GM18868 (cell line): Measurements from ENCODE around the gene B2M.
A peak's percentile ranks its signal among the peaks of the same experiment; 100 is the strongest.
"Not testable (repeated sequence)": the region's sequence is repeated elsewhere in the genome, so short reads cannot be mapped to it uniquely, and the experiment has no call there.

Source experiments
- ATAC-seq: cut with Tn5 transposase; IDR thresholded peaks from one replicate; pipeline ENCODE4 v1.9.1; 2021; ENCODE audit warnings: mild to moderate bottlenecking, moderate library complexity; ENCODE audit not compliant: unreplicated experiment

Gene B2M

DNA sequence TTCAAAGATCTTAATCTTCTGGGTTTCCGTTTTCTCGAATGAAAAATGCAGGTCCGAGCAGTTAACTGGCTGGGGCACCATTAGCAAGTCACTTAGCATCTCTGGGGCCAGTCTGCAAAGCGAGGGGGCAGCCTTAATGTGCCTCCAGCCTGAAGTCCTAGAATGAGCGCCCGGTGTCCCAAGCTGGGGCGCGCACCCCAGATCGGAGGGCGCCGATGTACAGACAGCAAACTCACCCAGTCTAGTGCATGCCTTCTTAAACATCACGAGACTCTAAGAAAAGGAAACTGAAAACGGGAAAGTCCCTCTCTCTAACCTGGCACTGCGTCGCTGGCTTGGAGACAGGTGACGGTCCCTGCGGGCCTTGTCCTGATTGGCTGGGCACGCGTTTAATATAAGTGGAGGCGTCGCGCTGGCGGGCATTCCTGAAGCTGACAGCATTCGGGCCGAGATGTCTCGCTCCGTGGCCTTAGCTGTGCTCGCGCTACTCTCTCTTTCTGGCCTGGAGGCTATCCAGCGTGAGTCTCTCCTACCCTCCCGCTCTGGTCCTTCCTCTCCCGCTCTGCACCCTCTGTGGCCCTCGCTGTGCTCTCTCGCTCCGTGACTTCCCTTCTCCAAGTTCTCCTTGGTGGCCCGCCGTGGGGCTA is at the start of gene B2M, which contains the start of gene PATL2:
Gene B2M, plus strand, starts transcription at position 422 of the 647 bp plus-strand sequence. Its CDS starts 30 bp downstream, at position 452.
Gene PATL2, minus strand, starts transcription at position 228 of the 647 bp plus-strand sequence. CDS start 34,833 bp downstream, outside the sequence.
- ATAC-seq, result peak; percentile 79

DNA sequence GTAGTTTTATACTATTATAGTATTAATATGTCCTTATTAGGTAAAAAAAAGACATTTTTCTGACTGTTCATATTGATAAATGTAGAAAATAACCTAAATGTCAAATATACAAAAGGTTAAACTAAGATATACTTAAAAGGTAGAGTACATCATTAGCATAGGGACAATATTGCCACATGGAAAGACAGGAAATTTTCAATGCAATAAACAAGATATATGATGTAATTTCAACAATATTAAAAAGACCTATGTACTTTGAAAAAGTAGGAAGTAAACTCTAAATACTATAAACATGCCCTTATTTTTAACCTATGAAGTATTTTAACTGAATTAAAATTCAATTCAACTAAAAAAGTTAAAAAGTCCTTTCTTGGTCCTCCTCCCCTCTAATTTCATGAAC is 49.7 kb upstream of the B2M start:
- no peak for ATAC-seq

DNA sequence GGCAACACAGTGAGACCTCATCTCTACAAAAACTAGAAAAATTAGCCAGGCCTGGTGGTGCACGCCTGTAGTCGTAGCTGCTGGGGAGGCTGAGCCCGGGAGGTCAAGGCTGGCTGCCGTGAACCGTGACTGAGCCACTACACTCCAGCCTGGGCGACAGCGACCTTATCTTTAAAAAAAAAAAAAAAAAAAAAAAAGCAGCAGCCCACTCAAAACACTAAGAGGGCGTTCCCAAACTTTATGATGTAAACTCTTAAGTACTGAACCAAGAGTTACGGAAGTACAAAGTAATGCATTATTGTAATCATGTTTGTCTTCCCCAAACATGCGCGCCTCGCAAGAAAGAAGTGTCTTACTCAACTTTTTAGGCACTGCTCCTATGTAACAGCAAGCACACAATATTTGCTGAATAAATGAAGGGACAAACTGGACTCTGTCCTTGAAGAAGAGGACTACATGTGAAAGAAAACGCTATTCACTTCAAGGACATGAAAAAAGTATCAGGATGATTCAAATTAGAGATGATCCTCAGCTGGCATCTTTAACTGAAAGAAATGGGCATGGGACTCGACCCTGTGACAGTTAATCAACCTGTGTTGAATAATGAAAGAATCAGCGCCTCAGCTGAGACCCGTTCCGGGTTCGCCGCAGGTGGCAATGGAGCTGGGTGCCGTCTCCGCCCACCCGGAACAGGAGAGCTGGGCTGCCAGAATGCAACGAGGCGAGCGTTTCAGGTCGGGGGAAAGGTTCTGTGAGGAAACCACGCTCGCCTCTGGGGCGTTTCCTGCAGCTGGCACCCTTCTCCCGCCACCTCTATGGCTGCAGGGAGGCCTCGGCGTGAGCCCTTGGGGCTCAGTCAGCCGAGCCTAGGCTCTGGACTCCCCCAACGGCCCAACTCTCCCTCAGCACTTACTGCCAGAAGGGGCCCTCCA is 48.6 kb upstream of the B2M start:
- ATAC-seq, result peak; percentile 48

DNA sequence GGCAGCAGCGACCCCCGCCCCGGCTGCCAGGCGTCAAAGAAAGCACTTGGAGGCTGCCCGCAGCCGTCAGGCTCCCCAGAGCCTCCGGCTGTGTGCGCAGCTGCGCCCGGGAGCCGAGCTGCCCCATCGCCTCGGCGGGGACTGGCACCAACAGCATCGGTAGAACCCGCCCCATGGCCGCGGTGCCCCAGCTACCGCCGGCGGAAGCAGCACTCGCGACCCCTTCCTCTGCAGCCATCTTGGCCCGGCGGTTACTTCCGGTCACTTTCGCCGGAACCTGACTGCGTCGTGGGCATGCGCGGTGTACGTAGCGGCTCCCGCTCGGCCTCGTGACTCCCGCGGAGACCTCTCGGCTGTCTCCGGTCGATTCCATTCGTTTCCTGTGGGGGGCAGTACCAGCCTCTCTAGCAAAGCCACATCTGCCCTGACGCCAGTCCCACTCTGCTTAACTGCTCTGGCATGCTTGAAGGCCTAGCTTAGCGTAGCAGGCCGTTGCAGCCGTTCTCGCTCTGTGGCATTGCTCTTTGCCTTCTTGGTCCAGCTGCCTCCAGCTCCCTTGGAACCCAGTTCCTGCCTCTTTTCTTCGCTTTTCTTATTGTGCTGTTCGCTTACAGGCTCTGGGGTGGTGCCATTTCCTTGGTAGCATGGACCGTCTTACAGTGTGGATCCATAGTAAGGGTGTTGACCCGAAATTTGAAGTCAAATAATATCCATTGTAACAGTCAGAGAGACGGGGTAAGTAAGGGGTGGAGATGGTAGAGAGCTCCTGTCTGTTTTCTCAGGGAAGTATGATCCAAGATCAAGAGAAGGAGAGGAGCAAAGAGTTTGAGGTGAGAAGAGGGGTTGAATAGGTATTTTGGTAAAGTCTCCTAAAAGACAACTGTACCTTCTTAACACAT is 47.7 kb upstream of the B2M start, which contains the start of gene SPG11:
Gene SPG11, minus strand, starts transcription at position 253 of the 899 bp plus-strand sequence. Its CDS starts 15 bp downstream, at position 238.
- ATAC-seq, result peak; percentile 78

DNA sequence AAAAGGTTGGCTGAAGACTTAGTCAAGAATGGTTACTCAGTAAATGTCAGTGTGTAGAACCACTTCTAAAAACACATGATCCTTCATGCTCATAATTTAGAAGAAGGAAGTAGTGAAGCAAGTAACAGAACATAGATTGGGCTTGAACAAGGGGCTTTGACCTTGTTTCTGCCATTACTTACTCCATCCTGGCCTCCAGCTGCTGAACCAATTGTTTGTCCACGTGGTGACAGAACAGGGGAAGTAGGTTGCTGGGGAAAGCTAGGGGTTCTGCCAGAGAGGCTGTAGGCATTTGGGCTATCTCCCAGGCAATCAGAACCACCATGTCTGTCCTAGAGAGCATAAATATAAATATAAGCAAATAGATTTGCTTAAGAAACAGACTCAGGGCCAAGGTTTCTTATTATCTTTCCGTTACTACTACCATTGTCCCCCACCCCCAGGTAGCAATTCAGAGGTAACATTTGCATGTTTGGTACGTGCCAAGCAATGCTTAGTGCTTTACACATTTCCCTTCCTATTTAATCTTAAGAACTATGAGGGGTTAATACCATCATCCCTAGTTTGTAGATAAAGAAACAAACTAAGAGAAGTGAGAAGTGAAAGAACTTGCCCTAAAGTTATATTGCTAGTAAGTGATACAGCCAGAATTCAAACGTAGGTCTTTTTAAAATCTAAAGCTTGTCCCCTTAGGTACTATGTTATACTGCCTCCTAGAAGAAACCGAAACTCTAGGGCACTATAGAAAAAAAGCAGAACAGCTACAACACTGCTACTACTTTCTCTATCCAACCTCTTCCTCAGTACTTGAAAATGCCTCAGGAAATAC is 44.9 kb upstream of the B2M start:
- no peak for ATAC-seq

DNA sequence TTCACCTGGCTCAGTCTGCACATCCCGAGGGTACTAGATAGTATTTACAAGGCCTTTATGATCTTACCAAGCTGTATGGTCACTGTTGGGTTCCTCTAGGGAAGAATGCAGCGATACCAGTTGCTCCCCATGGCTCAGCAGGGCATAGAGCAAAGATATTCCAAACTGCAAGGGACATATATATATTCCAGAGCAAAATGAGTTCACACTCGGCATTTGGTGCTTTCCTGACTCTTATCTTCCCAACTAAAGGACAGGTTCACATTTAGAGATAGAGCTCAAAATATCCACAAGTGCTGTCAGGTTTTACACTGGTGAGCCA is 44.3 kb upstream of the B2M start:
- ATAC-seq, result no peak

DNA sequence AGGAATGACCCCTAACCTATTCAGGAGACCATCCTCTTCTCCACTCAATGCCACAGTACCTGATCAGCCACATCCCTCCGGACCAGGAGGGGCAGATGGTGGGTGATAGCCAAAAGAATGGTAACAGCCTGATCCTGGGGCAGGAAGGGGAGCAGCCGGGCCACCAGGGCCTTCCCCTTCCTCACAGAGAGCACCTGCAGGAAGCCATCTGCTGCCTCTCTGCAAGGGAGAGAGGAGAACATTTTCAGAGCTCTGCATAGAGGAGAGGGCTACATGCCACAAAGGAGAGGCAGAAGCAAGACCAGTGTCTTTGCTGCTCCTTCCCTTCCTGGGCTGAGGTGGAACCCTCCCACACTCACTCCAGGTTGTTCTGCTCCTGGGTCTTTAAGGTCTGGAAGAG is 42.4 kb upstream of the B2M start:
- no peak for ATAC-seq

DNA sequence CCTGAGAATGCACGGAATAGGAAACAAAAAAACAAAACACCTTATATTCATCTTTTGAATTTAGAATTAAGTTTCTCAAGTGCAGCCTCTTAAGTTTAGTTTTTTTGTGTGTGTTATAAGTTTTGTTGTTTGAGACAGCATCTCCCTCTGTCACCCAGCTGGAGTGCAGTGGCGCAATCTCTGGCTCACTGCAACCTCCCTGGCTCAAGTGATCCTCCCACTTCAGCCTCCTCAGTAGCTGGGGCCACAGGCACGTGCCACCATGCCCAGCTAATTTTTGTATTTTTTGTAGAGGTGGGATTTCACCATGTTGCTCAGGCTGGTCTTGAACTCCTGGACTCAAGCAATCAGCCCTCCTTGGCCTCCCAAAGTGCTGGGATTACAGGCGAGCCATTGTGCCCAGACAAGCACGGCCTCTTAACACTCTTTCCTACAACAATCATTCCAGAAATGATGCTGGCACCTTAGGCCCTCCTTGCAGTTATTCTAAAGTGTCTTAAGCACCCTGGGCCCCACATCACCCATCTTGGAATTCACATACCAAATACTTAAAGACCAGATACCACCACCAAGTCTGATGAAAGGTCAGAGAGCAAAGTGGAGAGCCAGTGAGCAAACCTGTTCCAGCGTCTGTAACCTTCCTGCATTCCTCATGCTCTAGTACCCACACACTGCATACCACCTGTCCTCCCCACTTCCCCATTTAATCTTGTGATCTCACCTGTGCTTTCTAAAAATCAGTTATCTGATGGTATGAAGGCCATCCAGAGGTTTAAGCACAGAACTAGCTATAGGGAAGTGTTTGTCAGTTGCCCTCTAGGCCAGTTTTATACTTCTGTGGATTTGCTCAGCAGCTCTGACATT is 41.0 kb upstream of the B2M start:
- no peak for ATAC-seq

DNA sequence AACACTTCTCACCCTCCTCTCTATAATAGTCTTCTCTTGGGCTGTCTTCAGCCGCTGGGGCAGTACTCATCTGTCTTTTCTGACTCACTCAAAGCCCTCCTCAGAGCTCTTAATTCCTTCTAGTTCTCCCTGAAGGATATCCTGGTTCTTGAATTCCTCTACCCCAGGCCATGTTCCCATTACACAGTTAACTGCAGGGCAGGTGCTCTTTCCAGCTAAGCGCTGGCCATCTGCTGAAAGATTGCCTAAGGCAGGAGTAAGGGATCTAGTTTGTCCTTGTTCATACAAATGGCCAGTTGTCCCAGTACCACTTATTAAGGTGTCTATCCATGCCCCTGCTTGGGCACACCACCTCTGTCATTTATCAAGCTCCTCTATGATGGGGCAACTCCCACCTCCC is 37.7 kb upstream of the B2M start:
- no peak for ATAC-seq

DNA sequence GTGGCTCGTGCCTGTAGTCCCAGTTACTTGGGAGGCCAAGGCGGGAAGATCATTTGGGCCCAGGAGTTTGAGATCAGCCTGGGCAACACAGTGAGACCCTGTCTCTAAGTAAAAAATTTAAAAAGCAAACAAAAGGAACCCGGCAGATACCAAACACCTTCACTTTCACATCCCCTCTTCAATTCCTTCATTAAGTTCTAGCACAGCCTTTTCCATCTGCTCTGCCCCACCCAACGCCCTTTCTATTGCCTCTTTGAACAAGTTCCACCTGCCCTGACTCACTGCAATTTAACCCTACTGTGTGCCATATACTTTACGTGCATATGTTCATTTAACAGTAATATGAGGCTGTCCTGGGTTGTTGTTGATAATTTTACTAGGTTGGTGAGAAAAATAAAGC is 35.4 kb upstream of the B2M start:
- no peak for ATAC-seq

DNA sequence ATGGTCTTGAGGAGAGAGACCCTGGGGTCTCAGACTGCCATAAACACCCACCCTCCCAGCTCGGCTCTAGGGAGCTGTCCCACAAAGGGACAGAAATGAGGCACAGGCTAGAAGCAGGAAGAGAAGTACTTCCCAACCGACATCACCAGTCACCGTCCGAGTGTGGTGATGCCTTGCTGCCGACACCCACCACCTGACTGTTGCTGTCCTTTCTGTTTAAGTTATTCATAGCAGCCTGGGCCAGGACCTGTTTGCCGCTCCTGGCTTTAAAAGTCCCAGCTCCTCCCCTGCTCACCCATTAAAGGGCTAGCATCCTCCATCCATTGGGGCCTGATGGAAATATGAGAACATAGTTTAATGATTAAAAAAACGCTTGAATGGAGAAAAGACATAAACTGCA is 34.6 kb upstream of the B2M start:
- peak; percentile 55 for ATAC-seq

DNA sequence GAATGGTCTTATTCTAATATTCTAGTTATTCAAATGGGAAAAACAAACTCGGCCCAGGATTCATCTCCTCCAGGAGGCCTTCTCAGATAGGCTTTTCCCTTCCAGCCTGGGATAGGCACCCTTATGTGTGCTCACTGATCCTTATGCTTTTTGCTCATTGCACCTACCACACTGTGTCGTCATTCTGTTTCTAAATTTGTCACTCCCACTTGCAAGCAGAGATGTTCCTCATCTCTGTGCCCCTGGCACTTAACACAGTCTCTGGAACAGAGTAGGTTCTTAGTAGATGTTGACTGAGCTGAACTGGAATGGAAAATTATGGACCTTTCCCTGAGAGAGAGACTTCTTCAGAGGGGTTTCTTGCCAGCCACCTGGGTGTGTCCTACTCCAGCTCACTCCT is 29.1 kb upstream of the B2M start:
- no peak for ATAC-seq

DNA sequence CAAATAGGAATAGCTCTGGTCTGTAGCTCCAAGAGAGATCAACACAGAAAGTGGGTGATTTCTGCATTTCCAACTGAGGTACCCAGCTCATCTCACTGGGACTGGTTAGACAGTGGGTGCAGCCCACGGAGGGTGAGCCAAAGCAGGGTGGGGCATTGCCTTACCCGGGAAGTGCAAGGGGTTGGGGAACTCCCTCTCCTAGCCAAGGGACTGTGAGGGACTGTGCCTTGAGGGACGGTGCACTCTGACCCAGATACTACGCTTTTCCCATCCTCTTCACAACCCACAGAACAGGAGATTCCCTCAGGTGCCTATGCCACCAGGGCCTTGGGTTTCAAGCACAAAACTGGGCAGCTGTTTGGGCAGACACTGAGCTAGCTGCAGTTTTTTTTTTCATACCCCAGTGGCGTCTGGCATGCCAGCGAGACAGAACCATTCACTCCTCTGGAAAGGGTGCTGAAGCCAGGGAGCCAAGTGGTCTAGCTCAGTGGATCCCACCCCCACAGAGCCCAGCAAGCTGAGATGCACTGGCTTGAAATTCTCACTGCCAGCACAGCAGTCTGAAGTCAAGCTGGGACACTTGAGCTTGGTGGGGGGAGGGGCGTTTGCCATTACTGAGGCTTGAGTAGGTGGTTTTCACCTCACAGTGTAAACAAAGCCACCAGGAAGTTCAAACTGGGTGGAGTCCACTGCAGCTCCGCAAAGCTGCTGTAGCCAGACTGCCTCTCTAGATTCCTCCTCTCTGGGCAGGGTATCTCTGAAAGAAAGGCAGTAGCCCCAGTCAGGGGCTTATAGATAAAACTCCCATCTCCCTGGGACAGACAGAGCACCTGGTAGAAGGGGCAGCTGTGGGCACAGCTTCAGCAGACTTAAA is 28.3 kb upstream of the B2M start:
- ATAC-seq, result not testable (repeated sequence)

DNA sequence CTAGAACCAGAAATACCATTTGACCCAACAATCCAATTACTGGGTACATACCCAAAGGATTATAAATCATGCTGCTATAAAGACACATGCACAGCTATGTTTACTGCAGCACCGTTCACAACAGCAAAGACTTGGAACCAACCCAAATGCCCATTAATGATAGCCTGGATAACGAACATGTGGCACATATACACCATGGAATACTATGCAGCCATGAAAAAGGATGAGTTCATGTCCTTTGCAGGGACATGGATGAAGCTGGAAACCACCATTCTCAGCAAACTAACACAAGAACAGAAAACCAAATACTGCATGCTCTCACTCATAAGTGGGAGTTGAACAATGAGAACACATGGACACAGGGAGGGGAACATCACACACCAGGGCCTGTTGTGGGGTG is 22.0 kb upstream of the B2M start:
- ATAC-seq, result not testable (repeated sequence)

DNA sequence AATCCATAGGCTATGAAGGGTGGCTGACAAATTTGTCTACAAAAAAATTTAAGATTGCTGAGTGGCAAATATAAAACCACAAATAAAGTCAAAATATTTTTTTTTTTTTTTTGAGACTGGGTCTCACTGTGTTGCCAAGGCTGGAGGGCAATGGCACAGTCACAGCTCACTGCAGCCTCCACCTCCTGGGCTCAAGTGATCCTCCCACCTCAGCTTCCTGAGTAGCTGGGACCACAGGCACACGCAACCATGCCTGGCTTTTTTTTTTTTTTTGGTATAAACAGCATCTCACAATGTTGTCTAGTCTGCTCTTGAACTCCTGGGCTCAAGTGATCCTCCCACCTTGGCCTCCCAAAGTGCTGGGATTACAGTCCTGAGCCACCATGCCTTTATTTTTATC is 21.1 kb upstream of the B2M start:
- not testable (repeated sequence) for ATAC-seq

DNA sequence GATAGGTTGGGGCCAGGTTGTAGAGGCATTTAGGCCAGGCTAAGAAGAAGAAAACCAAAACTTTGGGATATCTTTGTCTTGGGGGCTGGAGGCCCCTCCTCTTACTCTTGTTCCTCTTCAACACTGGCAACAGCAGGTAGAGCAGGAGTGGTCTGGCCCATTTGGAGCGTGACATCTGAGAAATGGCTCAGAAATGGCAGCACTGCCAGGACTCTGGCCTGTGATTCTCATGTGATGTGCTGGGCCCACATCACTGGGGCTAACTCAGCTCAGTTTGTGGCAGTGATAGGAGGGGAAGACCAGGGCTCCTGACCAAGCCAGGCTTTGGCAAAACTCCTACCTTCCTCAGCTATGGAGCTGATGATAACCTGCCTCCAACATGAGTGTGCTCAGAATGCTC is 18.7 kb upstream of the B2M start:
- no peak for ATAC-seq

DNA sequence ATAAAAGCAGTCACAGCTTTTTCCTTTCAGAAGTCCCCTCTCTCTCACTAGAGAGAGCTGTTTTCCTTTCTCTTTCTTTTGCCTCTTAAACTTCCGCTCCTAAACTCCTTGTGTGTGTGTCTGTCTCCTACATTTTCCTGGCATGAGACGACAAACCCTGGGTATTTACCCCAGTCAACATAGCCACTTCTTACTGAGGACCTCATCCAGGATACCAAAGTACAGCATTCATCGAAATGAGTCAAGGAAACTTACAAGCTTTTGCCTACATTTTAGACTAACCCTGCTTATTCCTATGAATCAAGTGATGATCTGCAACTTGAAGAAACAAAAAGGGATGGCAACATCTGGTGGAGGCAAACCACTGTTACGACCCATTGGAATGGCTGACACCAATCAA is 16.9 kb upstream of the B2M start:
- no peak for ATAC-seq

DNA sequence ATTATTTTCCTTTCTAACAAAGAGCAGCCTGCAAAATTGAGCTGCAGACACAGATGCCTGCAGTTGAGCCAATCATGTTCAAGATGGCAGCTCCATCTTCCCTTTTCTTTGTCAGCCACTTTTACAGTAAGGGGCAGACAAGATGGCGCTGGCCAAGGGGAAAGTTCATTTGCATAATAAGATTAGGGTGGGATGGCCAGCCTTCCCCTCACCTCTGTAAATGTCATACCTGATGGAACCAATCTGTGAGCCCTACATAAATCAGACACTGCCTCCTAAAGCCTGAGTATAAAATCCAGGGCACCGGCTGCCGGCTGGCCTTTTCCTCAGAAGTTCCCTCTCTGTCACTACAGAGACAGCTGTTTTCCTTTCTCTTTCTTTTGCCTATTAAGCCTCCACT is 16.0 kb upstream of the B2M start:
- no peak for ATAC-seq
